AG04450 (cell line): Measurements from ENCODE around the gene ST8SIA2. TPM values are rescaled to one million over a fixed set of nuclear protein-coding genes. Genes with fewer than 3 reads are reported as not detected.

Experiments
- CTCF ChIA-PET: fragments of 300-600, 350-600 bp; formaldehyde crosslinking; extraction: SDS; loops from one replicate; lab custom pipeline; 2022; ENCODE audit warnings: antibody characterized with exemption, inconsistent platforms; lab: Charles Lee
- POLR2A ChIA-PET: fragments of 350-600 bp; formaldehyde crosslinking; extraction: SDS; loops from one replicate; lab custom pipeline; 2021; ENCODE audit warnings: antibody characterized with exemption, inconsistent platforms; lab: Yijun Ruan, JAX
- DNase-seq: peaks from one replicate; pipeline ENCODE4 v3.0.0-alpha.2; 2011; ENCODE audit warnings: low read depth, low spot score
- H3K27ac ChIP-seq: one replicate; pipeline ENCODE4 v1.5.1; 2012; ENCODE audit warnings: low read depth, low read length, control low read depth
- H3K27me3 ChIP-seq: one replicate; pipeline ENCODE4 v1.6.0; 2012; ENCODE audit warnings: low read length; ENCODE audit not compliant: control insufficient read depth, insufficient read depth
- H3K4me3 ChIP-seq: 2 replicates; pipeline ENCODE4 v1.5.1; 2011; ENCODE audit warnings: mild to moderate bottlenecking, low read depth, low read length, control low read depth
- H3K9me3 ChIP-seq: 2 replicates; pipeline ENCODE4 v1.5.1; 2012; ENCODE audit warnings: low read length; ENCODE audit not compliant: control insufficient read depth, insufficient read depth
- CTCF ChIP-seq: IDR thresholded peaks from 2 replicates; pipeline ENCODE4 v1.5.1; 2011; ENCODE audit warnings: low read depth, low read length, control low read depth, inconsistent platforms
- polyA plus RNA-seq: library from polyadenylated mRNA; depleted of rRNA; stranded (reverse); fragments of >200 nt; gene quantifications from 2 replicates; pipeline ENCODE4 v1.2.3, GENCODE V29; 2011

Gene ST8SIA2
- polyA plus RNA-seq, 1 experiment, result 0.21 TPM

- CTCF ChIA-PET, result interaction anchor here (0.7 kb wide), 1 partner anchor 12 kb away, joined by 4 read pairs; no protein-coding TSS in a partner anchor
- H3K4me3 ChIP-seq, result no peak overlapping the region
- POLR2A ChIA-PET, result no interaction called here
- TF ChIP-seq CTCF, result no peak
- no peaks in the 10 kb centered on the region; the same call in 1 of the 2 replicates for H3K9me3 ChIP-seq
- no peaks in the 10 kb centered on the region for H3K27me3 ChIP-seq
- H3K27ac ChIP-seq, result no peak overlapping the region
- DNase-seq, result no peak
Observed at GRCh38 chr15:92463352-92463751, 69.7 kb downstream of the ST8SIA2 start.

GRCh38 chr15:92463826-92464225, 70.1 kb downstream of the ST8SIA2 start:
- H3K27ac ChIP-seq, result no peak overlapping the region
- H3K4me3 ChIP-seq, result no peak overlapping the region
- no peak for DNase-seq
- TF ChIP-seq CTCF, result no peak
- POLR2A ChIA-PET, result no interaction called here
- no peaks in the 10 kb centered on the region; the same call in 1 of the 2 replicates for H3K9me3 ChIP-seq
- CTCF ChIA-PET, result interaction anchor here (0.7 kb wide), 1 partner anchor 12 kb away, joined by 4 read pairs; no protein-coding TSS in a partner anchor
- H3K27me3 ChIP-seq, result no peaks in the 10 kb centered on the region

- CTCF ChIA-PET, result no interaction called here
- no peak overlapping the region for H3K27ac ChIP-seq
- DNase-seq, result no peak
- H3K27me3 ChIP-seq, result no peaks in the 10 kb centered on the region
- no peaks in the 10 kb centered on the region; the same call in 1 of the 2 replicates for H3K9me3 ChIP-seq
- POLR2A ChIA-PET, result no interaction called here
- H3K4me3 ChIP-seq, result no peak overlapping the region
- TF ChIP-seq CTCF, result no peak
Observed at GRCh38 chr15:92466834-92467233, 73.2 kb downstream of the ST8SIA2 start.

GRCh38 chr15:92467245-92467644, 73.6 kb downstream of the ST8SIA2 start:
- POLR2A ChIA-PET, result no interaction called here
- H3K27me3 ChIP-seq, result no peaks in the 10 kb centered on the region
- no peak for DNase-seq
- no peak overlapping the region for H3K4me3 ChIP-seq
- H3K27ac ChIP-seq, result no peak overlapping the region
- H3K9me3 ChIP-seq, result no peaks in the 10 kb centered on the region; the same call in 1 of the 2 replicates
- no peak for TF ChIP-seq CTCF
- CTCF ChIA-PET, result no interaction called here

- H3K9me3 ChIP-seq, result no peaks in the 10 kb centered on the region; the same call in 1 of the 2 replicates
- no peaks in the 10 kb centered on the region for H3K27me3 ChIP-seq
- no peak for TF ChIP-seq CTCF
- no peak for DNase-seq
- H3K4me3 ChIP-seq, result no peak overlapping the region
- ChIA-PET POLR2A (no interaction called here), CTCF (no interaction called here)
- H3K27ac ChIP-seq, result no peak overlapping the region
Observed at GRCh38 chr15:92468991-92469390, 75.3 kb downstream of the ST8SIA2 start.
